Nephron (organoid): ENCODE results near the gene TEKT3.

Source experiments
- H3K27ac Mint-ChIP-seq, 3 experiments: 2 replicates each; pipeline ENCODE4 v1.8.0; 2020; ENCODE audit warnings: mixed read lengths in 3 of 3, mild to moderate bottlenecking in 2 of 3, moderate library complexity in 1 of 3
- H3K27me3 Mint-ChIP-seq: 2 replicates; pipeline ENCODE4 v1.8.0; 2021; ENCODE audit warnings: low read depth, mild to moderate bottlenecking, moderate library complexity, mixed read lengths
- H3K36me3 Mint-ChIP-seq: 2 replicates; pipeline ENCODE4 v1.8.0; 2020; ENCODE audit warnings: low read depth, mixed read lengths
- H3K4me1 Mint-ChIP-seq: 2 replicates; pipeline ENCODE4 v1.8.0; 2020; ENCODE audit warnings: mixed read lengths
- H3K4me3 Mint-ChIP-seq, 3 experiments: 2 replicates each; pipeline ENCODE4 v1.8.0; 2020; ENCODE audit warnings: mild to moderate bottlenecking in 3 of 3, mixed read lengths in 3 of 3, moderate library complexity in 2 of 3
- H3K9me3 Mint-ChIP-seq: 2 replicates; pipeline ENCODE4 v1.8.0; 2020; ENCODE audit warnings: mixed read lengths
- CTCF ChIP-seq, 3 experiments: fragments of 200-600 bp; sonication (generic); IDR thresholded peaks; one replicate each; pipeline ENCODE4 v1.5.0; 2021; ENCODE audit warnings: antibody characterized with exemption in 3 of 3; ENCODE audit not compliant: unreplicated experiment in 3 of 3

The TEKT3 gene

GRCh38 chr17:15284537-15284936, 56.9 kb downstream of the TEKT3 start:
- no peak overlapping the region for H3K4me3 Mint-ChIP-seq
- peaks cover 7% of the 10 kb centered on the region for H3K4me1 Mint-ChIP-seq

GRCh38 chr17:15284107-15284506, 57.3 kb downstream of the TEKT3 start:
- H3K4me3 Mint-ChIP-seq, result no peak overlapping the region
- no peaks in the 10 kb centered on the region for H3K27me3 Mint-ChIP-seq
- H3K9me3 Mint-ChIP-seq, result peaks cover 7% of the 10 kb centered on the region
- TF ChIP-seq CTCF (IDR thresholded peaks at IDR 0.05; ENCODE audit: unreplicated experiment in 3 of 3), result no peak
- peaks cover 7% of the 10 kb centered on the region for H3K4me1 Mint-ChIP-seq
- H3K27ac Mint-ChIP-seq, result no peak overlapping the region
- no peaks in the 10 kb centered on the region for H3K36me3 Mint-ChIP-seq

More at GRCh38 chr17:15284537-15284936, 56.9 kb downstream of the TEKT3 start:
- no peak overlapping the region for H3K27ac Mint-ChIP-seq
- H3K27me3 Mint-ChIP-seq, result no peaks in the 10 kb centered on the region
- H3K9me3 Mint-ChIP-seq, result peaks cover 7% of the 10 kb centered on the region
- H3K36me3 Mint-ChIP-seq, result no peaks in the 10 kb centered on the region
- TF ChIP-seq CTCF (IDR thresholded peaks at IDR 0.05; ENCODE audit: unreplicated experiment in 3 of 3), result no peak

GRCh38 chr17:15281909-15282308, 59.5 kb downstream of the TEKT3 start:
- Mint-ChIP-seq H3K36me3 (no peaks in the 10 kb centered on the region), H3K4me3 (no peak overlapping the region), H3K27ac (no peak overlapping the region), H3K4me1 (peaks cover 5% of the 10 kb centered on the region), H3K27me3 (peaks cover 4% of the 10 kb centered on the region), H3K9me3 (peaks cover 7% of the 10 kb centered on the region)
- TF ChIP-seq CTCF (IDR thresholded peaks at IDR 0.05; ENCODE audit: unreplicated experiment in 3 of 3), result no peak

- TF ChIP-seq CTCF (IDR thresholded peaks at IDR 0.05; ENCODE audit: unreplicated experiment in 3 of 3), result no peak
- Mint-ChIP-seq H3K4me1 (peaks cover 5% of the 10 kb centered on the region), H3K27ac (no peak overlapping the region), H3K9me3 (peaks cover 10% of the 10 kb centered on the region), H3K36me3 (no peaks in the 10 kb centered on the region), H3K4me3 (no peak overlapping the region), H3K27me3 (peaks cover 4% of the 10 kb centered on the region)
These were observed 62.4 kb downstream of the TEKT3 start for GRCh38 chr17:15278924-15279477.

- peak overlapping the region in 1 of 3 experiments; percentile 74 for H3K27ac Mint-ChIP-seq
- TF ChIP-seq CTCF (IDR thresholded peaks at IDR 0.05; ENCODE audit: unreplicated experiment in 3 of 3), result no peak
- peaks cover 4% of the 10 kb centered on the region for H3K27me3 Mint-ChIP-seq
- H3K9me3 Mint-ChIP-seq, result peaks cover 11% of the 10 kb centered on the region
- no peaks in the 10 kb centered on the region for H3K36me3 Mint-ChIP-seq
- peak overlapping the region; percentile 3 to 46 (median 29) for H3K4me3 Mint-ChIP-seq
- H3K4me1 Mint-ChIP-seq, result peaks cover 5% of the 10 kb centered on the region
These were observed 63.0 kb downstream of the TEKT3 start for GRCh38 chr17:15278380-15278779.

- Mint-ChIP-seq H3K36me3 (no peaks in the 10 kb centered on the region), H3K27me3 (peaks cover 14% of the 10 kb centered on the region), H3K4me3 (no peak overlapping the region), H3K9me3 (peaks cover 6% of the 10 kb centered on the region), H3K27ac (no peak overlapping the region), H3K4me1 (peaks cover 13% of the 10 kb centered on the region)
- no peak for TF ChIP-seq CTCF (IDR thresholded peaks at IDR 0.05; ENCODE audit: unreplicated experiment in 3 of 3)
These were observed 67.4 kb downstream of the TEKT3 start for GRCh38 chr17:15274017-15274416.
